K562 (cell line): ENCODE measurements around the gene NEDD9.

Experiments
- EZH2 ChIP-seq: IDR thresholded peaks from 2 replicates; pipeline ENCODE4 v1.6.1; 2012; ENCODE audit warnings: low read depth, mild to moderate bottlenecking, inconsistent platforms, low read length, borderline replicate concordance
- GABPA ChIP-seq: fragments of 200-800 bp; sonication (Bioruptor generic); conservative IDR thresholded peaks from 2 replicates; pipeline ENCODE4 v1.6.1; 2016; ENCODE audit warnings: low read depth, missing genetic modification characterization, missing compliant biosample characterization
- POLR2A ChIP-seq: fragments of 450-650 bp; conservative IDR thresholded peaks from 2 replicates; pipeline ENCODE4 v1.6.1; 2016
- TF ChIP-seq, protein P1 (sequence below), 2 experiments: fragments of 250-450 bp in 1 of 2; fragments of 450-650 bp in 1 of 2; sonication (Bioruptor Pico) in 1 of 2; IDR thresholded peaks; 2 replicates each; pipeline versions ENCODE4 v1.6.1 to v1.8.0; 2016 to 2021; ENCODE audit warnings: mild to moderate bottlenecking in 2 of 2, moderate library complexity in 2 of 2, missing compliant biosample characterization in 1 of 2, missing genetic modification characterization in 1 of 2

DNA sequence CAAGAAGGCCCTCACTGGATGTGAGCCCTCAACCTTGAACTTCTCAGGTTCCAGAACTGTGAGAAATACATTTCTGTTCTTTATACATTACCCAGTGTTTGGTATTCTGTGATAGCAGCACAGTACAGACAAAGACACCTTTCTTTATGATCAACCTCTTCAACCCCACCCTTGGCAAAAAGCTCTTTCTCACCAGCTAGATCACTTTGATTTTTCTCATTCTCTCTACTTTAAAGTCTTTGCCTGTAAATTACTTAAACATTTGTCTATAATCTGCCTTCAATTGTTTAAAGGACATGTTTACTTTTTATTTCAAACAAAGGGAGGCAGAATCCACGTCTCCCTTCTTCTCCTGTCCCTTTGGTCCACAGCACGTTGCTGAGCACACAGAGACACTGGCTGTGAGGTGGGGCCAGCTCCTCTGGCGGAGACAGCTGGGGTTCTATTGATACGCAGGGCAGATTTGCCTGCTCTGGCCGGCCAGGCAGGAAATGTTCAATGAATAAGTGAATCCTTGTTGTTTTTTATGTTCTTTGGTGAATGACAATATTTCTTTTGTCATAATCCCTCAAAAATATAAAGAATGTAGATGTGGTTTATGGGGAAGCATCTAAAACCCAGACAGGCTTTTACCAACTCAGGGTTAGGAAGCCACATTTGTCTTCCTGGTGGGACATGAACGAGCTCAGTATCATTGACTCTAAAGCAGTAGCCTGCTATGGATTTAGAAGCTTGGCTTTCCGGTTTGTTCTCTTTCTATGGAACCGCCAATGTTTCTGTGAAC lies 52.9 kb downstream of the NEDD9 start:
- TF ChIP-seq, protein P1, sequence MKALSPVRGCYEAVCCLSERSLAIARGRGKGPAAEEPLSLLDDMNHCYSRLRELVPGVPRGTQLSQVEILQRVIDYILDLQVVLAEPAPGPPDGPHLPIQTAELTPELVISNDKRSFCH (CRISPR knock-in tag; IDR thresholded peaks at IDR 0.05), result no peak
- TF ChIP-seq, protein P1 (tag; IDR thresholded peaks at IDR 0.05), result no peak
- no peak for TF ChIP-seq POLR2A
- TF ChIP-seq EZH2, result no peak
- no peak for TF ChIP-seq GABPA (tag)
